GM20000 (cell line): ENCODE measurements around the gene LRIG1.

Experiments used
- DNase-seq: peaks from one replicate; pipeline ENCODE4 v3.0.0; 2012; ENCODE audit warnings: low spot score
- CTCF ChIP-seq: IDR thresholded peaks from 2 replicates; pipeline ENCODE4 v1.5.1; 2012; ENCODE audit warnings: mild to moderate bottlenecking, control low read depth; ENCODE audit errors: extremely low read depth, missing control alignments

LRIG1 gene

GRCh38 chr3:66353530-66353929 is 147.3 kb downstream of the LRIG1 start:
- no peak for TF ChIP-seq CTCF
- DNase-seq, result no peak

GRCh38 chr3:66353039-66353438 is 147.8 kb downstream of the LRIG1 start:
- TF ChIP-seq CTCF, result no peak

DNA sequence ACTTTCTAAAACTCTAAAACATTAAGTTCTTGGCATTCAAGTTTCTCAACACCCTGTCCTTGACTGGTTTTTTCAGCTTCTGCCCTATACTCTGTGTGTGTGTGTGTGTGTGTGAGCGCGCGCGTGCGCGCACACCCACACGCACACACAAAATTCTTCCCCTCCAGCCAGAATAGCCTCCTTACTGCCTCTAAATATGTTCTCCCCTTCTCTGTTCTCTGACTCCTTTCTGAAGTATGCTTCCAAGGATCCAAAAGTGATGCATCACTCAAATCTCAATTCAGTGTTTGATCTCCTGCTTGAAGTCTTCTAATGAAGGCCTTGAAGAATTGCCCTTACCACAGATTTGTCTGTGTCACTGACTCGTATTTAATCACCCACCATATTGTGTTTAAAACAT is 150.2 kb downstream of the LRIG1 start:
- no peak for TF ChIP-seq CTCF
- DNase-seq, result no peak

More at GRCh38 chr3:66353039-66353438, 147.8 kb downstream of the LRIG1 start:
- no peak for DNase-seq

DNA sequence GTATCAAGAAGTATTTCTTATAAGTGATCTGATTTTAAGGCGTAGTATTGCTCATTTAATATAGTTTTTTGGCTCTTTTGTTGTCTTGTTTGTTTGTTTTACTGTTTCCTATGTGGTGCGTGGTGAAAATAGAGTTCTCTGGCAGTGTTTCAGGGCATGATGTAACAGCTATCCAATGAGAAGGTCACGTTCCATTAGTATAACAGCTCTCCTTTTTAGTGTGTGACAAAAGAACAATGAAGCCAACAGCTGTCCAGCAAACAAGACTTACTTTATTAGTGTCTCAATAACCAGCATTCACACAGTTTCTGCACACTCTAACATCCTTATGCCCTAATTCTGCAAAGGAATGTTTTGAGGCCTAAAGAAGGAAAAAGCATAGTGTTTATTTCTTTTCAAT is 152.1 kb downstream of the LRIG1 start:
- DNase-seq, result no peak
- TF ChIP-seq CTCF, result no peak

DNA sequence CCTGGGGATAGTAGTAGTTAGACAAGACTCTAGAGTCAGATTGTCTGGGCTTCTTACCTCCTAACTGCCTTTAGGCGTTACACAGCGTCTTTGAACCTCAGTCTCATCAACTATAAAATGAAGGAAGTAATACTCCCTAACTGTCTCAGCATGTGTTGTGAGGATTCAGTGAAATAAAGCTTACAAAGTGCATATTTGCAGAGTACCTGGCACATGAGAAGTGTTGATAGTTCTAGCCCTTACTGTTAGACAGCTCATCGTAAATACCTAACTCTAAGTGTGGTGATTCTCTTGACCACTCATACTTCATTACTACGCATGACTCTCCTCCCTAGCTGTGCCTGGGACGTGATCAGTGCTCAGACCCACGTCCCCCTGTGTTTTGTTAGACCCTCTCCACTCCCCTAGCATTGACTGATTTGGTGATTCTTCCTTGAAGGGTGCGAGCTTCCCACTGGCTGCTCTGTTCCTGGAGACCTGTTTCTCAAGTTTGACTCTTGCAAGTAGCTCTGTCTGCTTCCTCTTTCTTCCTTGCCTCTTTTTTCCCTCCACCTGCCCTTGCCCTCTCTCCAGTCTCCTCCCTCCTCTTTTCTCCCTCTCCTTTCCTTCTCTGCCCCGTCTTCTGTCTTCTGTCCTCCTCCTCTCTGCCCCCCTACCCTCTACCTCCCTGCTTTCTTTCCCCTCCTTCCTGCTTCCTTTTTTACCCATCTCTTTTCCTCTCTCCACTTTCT is 155.8 kb downstream of the LRIG1 start:
- no peak for TF ChIP-seq CTCF
- DNase-seq, result no peak

- DNase-seq, result no peak
- TF ChIP-seq CTCF, result no peak
These were observed 156.4 kb downstream of the LRIG1 start for GRCh38 chr3:66344391-66344811.

DNA sequence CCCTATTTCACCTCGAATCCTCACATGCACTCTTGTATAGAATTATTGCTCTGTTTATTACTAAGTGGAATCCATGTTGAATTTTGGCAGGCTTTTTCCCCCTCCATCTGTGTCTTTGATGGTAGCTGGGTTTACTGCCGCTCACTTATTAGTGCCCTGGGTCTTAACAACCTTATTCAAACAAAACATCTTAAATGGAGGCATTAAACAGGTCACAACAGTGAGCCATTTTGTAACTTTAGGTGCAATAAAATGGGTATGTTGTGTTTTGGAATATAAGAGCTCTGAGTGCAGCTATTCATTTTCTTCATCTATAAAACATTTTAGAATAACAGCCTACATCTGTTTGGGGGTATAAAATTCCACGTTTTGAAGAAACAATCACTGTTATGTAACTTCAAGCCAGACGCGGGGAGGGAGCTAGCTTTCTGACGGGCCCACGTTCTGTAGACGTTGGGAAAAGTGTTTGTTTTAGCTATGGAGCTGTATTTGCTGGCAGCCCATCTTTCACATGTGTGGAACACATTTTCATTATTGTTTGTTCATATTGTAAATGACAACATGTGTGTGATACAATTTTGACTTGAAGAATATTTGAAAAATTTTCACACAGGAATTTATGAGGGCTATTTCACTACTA is 158.0 kb downstream of the LRIG1 start:
- no peak for DNase-seq
- TF ChIP-seq CTCF, result no peak
